ENCODE data around the gene APCDD1.

APCDD1 gene

GRCh38 chr18:10453806-10454680 is at the start of gene APCDD1:
Gene APCDD1, plus strand, starts transcription at chr18:10454635. Its CDS starts 347 bp downstream, at chr18:10454982.
- no peak for DNase-seq

- DNase-seq: no peak
Measured at GRCh38 chr18:10405014-10405493, 49.4 kb upstream of the APCDD1 start.

GRCh38 chr18:10405816-10406663 is 48.4 kb upstream of the APCDD1 start:
- no peak for DNase-seq

- no peak for DNase-seq
Measured at GRCh38 chr18:10408131-10408530, 46.3 kb upstream of the APCDD1 start.

GRCh38 chr18:10409041-10409440 is 45.4 kb upstream of the APCDD1 start:
- no peak for DNase-seq

- DNase-seq: no peak
Measured at GRCh38 chr18:10410472-10411308, 43.7 kb upstream of the APCDD1 start.

GRCh38 chr18:10412933-10413332 is 41.5 kb upstream of the APCDD1 start:
- DNase-seq: no peak

GRCh38 chr18:10413722-10414121 is 40.7 kb upstream of the APCDD1 start:
- no peak for DNase-seq

GRCh38 chr18:10414293-10414842 is 40.1 kb upstream of the APCDD1 start:
- DNase-seq: no peak

- no peak for DNase-seq
Measured at GRCh38 chr18:10416065-10416464, 38.4 kb upstream of the APCDD1 start.

- DNase-seq: no peak
Measured at GRCh38 chr18:10417191-10417590, 37.2 kb upstream of the APCDD1 start.

GRCh38 chr18:10417664-10418063 is 36.8 kb upstream of the APCDD1 start:
- no peak for DNase-seq

GRCh38 chr18:10418836-10419235 is 35.6 kb upstream of the APCDD1 start:
- DNase-seq: no peak

- DNase-seq: no peak
Measured at GRCh38 chr18:10419420-10420103, 34.9 kb upstream of the APCDD1 start.

- DNase-seq: no peak
Measured at GRCh38 chr18:10420561-10421352, 33.7 kb upstream of the APCDD1 start.

GRCh38 chr18:10421859-10422258 is 32.6 kb upstream of the APCDD1 start:
- no peak for DNase-seq

GRCh38 chr18:10422731-10423130 is 31.7 kb upstream of the APCDD1 start:
- no peak for DNase-seq

- DNase-seq: no peak
Measured at GRCh38 chr18:10424585-10425307, 29.7 kb upstream of the APCDD1 start.

- DNase-seq: no peak
Measured at GRCh38 chr18:10430677-10431076, 23.8 kb upstream of the APCDD1 start.

- no peak for DNase-seq
Measured at GRCh38 chr18:10431680-10432079, 22.8 kb upstream of the APCDD1 start.
